ENCODE measurements around the gene RNASEH2A. TPM values are rescaled to one million over a fixed set of nuclear protein-coding genes. Genes with fewer than 3 reads are reported as not detected.
A peak's percentile ranks its signal among the peaks of the same experiment; 100 is the strongest.

The RNASEH2A gene
- total RNA-seq, 1 experiment from 2014 or later, result 79.5 TPM

DNA sequence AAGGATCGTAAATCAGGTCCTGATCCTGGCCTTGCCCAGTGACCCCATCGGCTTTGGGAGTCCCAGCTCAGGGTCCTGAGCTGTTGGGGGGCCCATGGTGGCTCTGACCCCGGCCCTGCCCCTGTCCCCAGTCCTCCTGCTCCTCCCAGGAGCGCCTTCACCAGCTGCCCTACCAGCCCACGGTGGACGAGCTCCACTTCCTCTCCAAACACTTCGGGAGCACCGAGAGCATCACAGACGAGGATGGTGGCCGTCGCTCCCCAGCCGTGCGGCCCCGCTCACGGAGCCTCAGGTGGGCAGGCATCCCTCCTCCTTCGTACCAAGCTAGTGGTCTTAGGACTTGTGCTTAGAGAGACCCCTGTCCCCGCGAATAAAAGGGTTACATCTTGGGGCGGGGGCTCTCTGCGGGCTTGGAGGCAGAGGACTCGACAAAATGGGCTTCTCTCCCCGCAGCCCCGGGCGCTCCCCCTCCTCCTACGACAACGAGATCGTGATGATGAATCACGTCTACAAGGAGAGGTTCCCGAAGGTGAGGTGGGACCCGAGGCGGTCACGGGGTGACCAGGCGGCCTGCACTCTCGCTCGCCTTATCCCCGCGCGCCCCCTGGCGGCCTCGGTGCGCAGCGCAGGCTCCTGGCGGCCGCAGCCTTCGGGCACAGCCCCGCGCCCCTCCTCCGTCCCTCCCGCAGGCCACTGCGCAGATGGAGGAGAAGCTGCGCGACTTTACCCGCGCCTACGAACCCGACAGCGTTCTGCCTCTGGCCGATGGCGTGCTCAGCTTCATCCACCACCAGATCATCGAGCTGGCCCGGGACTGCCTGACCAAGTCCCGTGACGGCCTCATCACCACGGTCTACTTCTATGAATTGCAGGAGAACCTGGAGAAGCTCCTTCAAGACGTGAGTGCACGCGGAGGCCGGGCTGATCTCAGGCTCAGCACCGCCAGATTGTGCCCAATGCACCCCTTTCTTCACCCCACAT lies 41.1 kb downstream of the RNASEH2A start:
- Mint-ChIP-seq H3K4me1 (peaks cover 7% of the 10 kb centered on the region in 2 experiments), H3K36me3 (ENCODE audit: insufficient read depth in 1 of 3, low read depth in 3 of 3) (peaks cover 7 to 12% (median 10%) of the 10 kb centered on the region in 3 experiments), H3K27ac (no peak overlapping the region), H3K27me3 (ENCODE audit: low read depth) (peaks cover 11% of the 10 kb centered on the region), H3K9me3 (no peaks in the 10 kb centered on the region), H3K4me3 (peak overlapping the region; percentile 24 to 66; a peak in 2 of 5 replicates)
- Histone ChIP-seq H3K79me2 (ENCODE audit: insufficient read depth, low read length) (no peaks in the 10 kb centered on the region), H3K4ac (ENCODE audit: low read depth, low read length) (no peak overlapping the region), H2BK5ac (ENCODE audit: insufficient read length, low read length) (no peak overlapping the region), H4K8ac (replicated peaks; ENCODE audit: insufficient read length, low read depth, low read length) (no peak overlapping the region), H3K9me3 (ENCODE audit: control insufficient read depth, low read depth, low read length) (no peaks in the 10 kb centered on the region), H4K91ac (ENCODE audit: insufficient read length, low read depth, low read length) (no peak overlapping the region), H3K4me1 (ENCODE audit: insufficient read depth, low read length) (no peaks in the 10 kb centered on the region), H3K27ac (ENCODE audit: insufficient read length, low read depth, low read length) (no peak overlapping the region), H2BK15ac (ENCODE audit: low read depth, low read length) (no peak overlapping the region), H2BK20ac (ENCODE audit: low read depth, low read length, poor library complexity, severe bottlenecking) (no peak overlapping the region), H3K56ac (ENCODE audit: insufficient read length, low read depth, low read length) (no peak overlapping the region), H3K79me1 (ENCODE audit: insufficient read depth, low read depth, low read length, poor library complexity, severe bottlenecking) (no peaks in the 10 kb centered on the region), H3K14ac (ENCODE audit: insufficient read depth, low read length) (no peak overlapping the region; the same call in 1 of the 2 replicates), H2BK12ac (ENCODE audit: insufficient read length, low read depth, low read length) (no peak overlapping the region), H3T11ph (ENCODE audit: low read length) (no peak overlapping the region), H3K4me2 (ENCODE audit: insufficient read depth, insufficient read length, low read length) (peak overlapping the region; percentile 1), H2AK5ac (ENCODE audit: insufficient read length, low read length) (no peak overlapping the region), H3K23ac (ENCODE audit: insufficient read length, low read depth, low read length) (no peak overlapping the region), H4K5ac (ENCODE audit: insufficient read length, low read depth, low read length) (no peak overlapping the region), H3K27me3 (ENCODE audit: insufficient read depth, low read length) (no peaks in the 10 kb centered on the region), H4K20me1 (ENCODE audit: control insufficient read depth, insufficient read depth, insufficient read length) (no peaks in the 10 kb centered on the region), H3K18ac (ENCODE audit: insufficient read length, low read depth, low read length) (no peak overlapping the region), H2AFZ (ENCODE audit: low read length) (no peak overlapping the region), H3K9ac (ENCODE audit: extremely low read depth, insufficient read length, low read length) (no peak overlapping the region), H2BK120ac (ENCODE audit: low read depth, low read length, poor library complexity, severe bottlenecking) (no peak overlapping the region), H3K23me2 (ENCODE audit: insufficient read length, low read depth, low read length, poor library complexity, severe bottlenecking) (no peaks in the 10 kb centered on the region)
- TF ChIP-seq, protein P1, sequence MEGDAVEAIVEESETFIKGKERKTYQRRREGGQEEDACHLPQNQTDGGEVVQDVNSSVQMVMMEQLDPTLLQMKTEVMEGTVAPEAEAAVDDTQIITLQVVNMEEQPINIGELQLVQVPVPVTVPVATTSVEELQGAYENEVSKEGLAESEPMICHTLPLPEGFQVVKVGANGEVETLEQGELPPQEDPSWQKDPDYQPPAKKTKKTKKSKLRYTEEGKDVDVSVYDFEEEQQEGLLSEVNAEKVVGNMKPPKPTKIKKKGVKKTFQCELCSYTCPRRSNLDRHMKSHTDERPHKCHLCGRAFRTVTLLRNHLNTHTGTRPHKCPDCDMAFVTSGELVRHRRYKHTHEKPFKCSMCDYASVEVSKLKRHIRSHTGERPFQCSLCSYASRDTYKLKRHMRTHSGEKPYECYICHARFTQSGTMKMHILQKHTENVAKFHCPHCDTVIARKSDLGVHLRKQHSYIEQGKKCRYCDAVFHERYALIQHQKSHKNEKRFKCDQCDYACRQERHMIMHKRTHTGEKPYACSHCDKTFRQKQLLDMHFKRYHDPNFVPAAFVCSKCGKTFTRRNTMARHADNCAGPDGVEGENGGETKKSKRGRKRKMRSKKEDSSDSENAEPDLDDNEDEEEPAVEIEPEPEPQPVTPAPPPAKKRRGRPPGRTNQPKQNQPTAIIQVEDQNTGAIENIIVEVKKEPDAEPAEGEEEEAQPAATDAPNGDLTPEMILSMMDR (conservative IDR thresholded peaks at IDR 0.05), result peak; percentile 100
- WGBS (ENCODE audit: extremely low coverage, insufficient read length, low lambda C conversion rate), result no CpG with 5 or more reads among the region's 69 CpGs
- DNase-seq, result peak; percentile 94
